Aorta (tissue), 5 donors: Measurements from ENCODE around the gene CENPA. TPM values are rescaled to one million over a fixed set of nuclear protein-coding genes. Genes with fewer than 3 reads are reported as not detected.
A peak's percentile ranks its signal among the peaks of the same experiment; 100 is the strongest.
"Not testable (repeated sequence)": the region's sequence is repeated elsewhere in the genome, so short reads cannot be mapped to it uniquely, and the experiment has no call there.

Source experiments
- ATAC-seq: fragments of 200-7000 bp; cut with Tn5 transposase; one replicate; pipeline ENCODE4 v1.9.1; 2022; ENCODE audit warnings: moderate library complexity; ENCODE audit not compliant: low FRiP score
- DNase-seq, 2 donors: peaks; one replicate each; pipeline ENCODE4 v3.0.0-alpha.2; 2020
- H3K27ac ChIP-seq, 2 donors: one replicate each; pipeline ENCODE4 v1.5.1; 2013; ENCODE audit warnings: low read length in 2 of 2, mild to moderate bottlenecking in 2 of 2, moderate library complexity in 2 of 2, control low read depth in 1 of 2, inconsistent platforms in 1 of 2, low read depth in 1 of 2
- H3K27me3 ChIP-seq, 2 donors: one replicate each; pipeline ENCODE4 v1.6.1; 2013; ENCODE audit warnings: control low read depth in 1 of 2, low read length in 1 of 2, mild to moderate bottlenecking in 1 of 2, moderate library complexity in 1 of 2; ENCODE audit not compliant: insufficient read depth in 2 of 2, control insufficient read depth in 1 of 2
- H3K36me3 ChIP-seq, 2 donors: one replicate each; pipeline ENCODE4 v1.6.1; 2013; ENCODE audit warnings: control low read depth in 1 of 2, low read length in 1 of 2, mild to moderate bottlenecking in 1 of 2; ENCODE audit not compliant: insufficient read depth in 2 of 2, control insufficient read depth in 1 of 2
- H3K4me1 ChIP-seq, 2 donors: one replicate each; pipeline ENCODE4 v1.6.1; 2013; ENCODE audit warnings: low read length in 2 of 2, control low read depth in 1 of 2, mild to moderate bottlenecking in 1 of 2, moderate library complexity in 1 of 2; ENCODE audit not compliant: insufficient read depth in 2 of 2, control insufficient read depth in 1 of 2
- H3K4me3 ChIP-seq, 2 donors: one replicate each; pipeline ENCODE4 v1.5.1; 2013; ENCODE audit warnings: low read length in 2 of 2, control low read depth in 1 of 2, mild to moderate bottlenecking in 1 of 2
- H3K9me3 ChIP-seq: one replicate; pipeline ENCODE4 v1.6.1; 2013; ENCODE audit warnings: mild to moderate bottlenecking, low read length; ENCODE audit not compliant: control insufficient read depth
- WGBS, 2 donors: extraction: QIAGEN DNeasy Blood & Tissue Kit; methylation state at CpG; one replicate each; pipeline ENCODE4 v1.1.7; 2013; 5-methylcytosine and 5-hydroxymethylcytosine counted together
- intact Hi-C, 2 donors: fragments of 100-400 bp; cut with DNase I; formaldehyde crosslinking; loops; one replicate each; pipeline versions ENCODE4 v1.14.2 to v1.15.0; 2022
- polyA plus RNA-seq, 2 donors: library from polyadenylated mRNA; stranded (reverse); fragments of 200-250 nt; gene quantifications; one replicate each; pipeline ENCODE4 v1.2.3, GENCODE V29; 2013
- total RNA-seq, 2 donors: library from RNA; stranded (reverse); fragmentation: NEBNext Ultra II Directional; extraction: Animal tissue kit (Norgen Biotek cat#: 25700); gene quantifications; one replicate each; pipeline ENCODE4 v1.2.1, GENCODE V29; 2021
- donor health status: healthy with polysubstance abuse.
- donor health status: Bipolar disorder and iron deficiency.
- donor health status: DM: no; HTN: no; CAD: no.
- donor health status: DM: no; HTN: no; CAD: no.
- donor health status: DM: yes; HTN: yes; CAD: no.

CENPA gene
- total and polyA plus RNA-seq, 4 donors, result 0.23 to 1.2 TPM; not detected in 2

- no peak for ATAC-seq
- intact Hi-C loops, result loop anchor here (1.0 kb wide), 1 partner anchor 139 kb away; no protein-coding TSS in a partner anchor
- Histone ChIP-seq H3K4me1 (no peaks in the 10 kb centered on the region), H3K4me3 (no peak overlapping the region), H3K27ac (no peak overlapping the region), H3K36me3 (no peaks in the 10 kb centered on the region), H3K9me3 (no peaks in the 10 kb centered on the region), H3K27me3 (no peaks in the 10 kb centered on the region)
- 83 to 89% methylated on average over 3 of the region's 3 CpGs for WGBS, 2 donors
- DNase-seq, result no peak
Observed at GRCh38 chr2:26744953-26745352, 40.9 kb upstream of the CENPA start.

GRCh38 chr2:26745609-26746327 lies 40.1 kb upstream of the CENPA start:
- H3K4me1 ChIP-seq, result no peaks in the 10 kb centered on the region
- WGBS, 2 donors, result 16 to 17% methylated on average over 9 of the region's 9 CpGs
- intact Hi-C loops, result loop anchor here (1.0 kb wide), 1 partner anchor 139 kb away; no protein-coding TSS in a partner anchor
- no peak overlapping the region for H3K27ac ChIP-seq
- H3K36me3 ChIP-seq, result no peaks in the 10 kb centered on the region
- no peaks in the 10 kb centered on the region for H3K9me3 ChIP-seq
- DNase-seq (peak; percentile 90 to 95), ATAC-seq (peak; percentile 86)
- no peak overlapping the region for H3K4me3 ChIP-seq
- H3K27me3 ChIP-seq, result no peaks in the 10 kb centered on the region

- WGBS, 2 donors, result 81 to 89% methylated on average over 3 of the region's 3 CpGs
- H3K27ac ChIP-seq, result no peak overlapping the region
- H3K27me3 ChIP-seq, result no peaks in the 10 kb centered on the region
- intact Hi-C loops, result no loop called here
- DNase-seq (no peak), ATAC-seq (no peak)
- H3K36me3 ChIP-seq, result no peaks in the 10 kb centered on the region
- H3K4me3 ChIP-seq, result no peak overlapping the region
- no peaks in the 10 kb centered on the region for H3K9me3 ChIP-seq
- H3K4me1 ChIP-seq, result no peaks in the 10 kb centered on the region
Observed at GRCh38 chr2:26746934-26747333, 38.9 kb upstream of the CENPA start.

GRCh38 chr2:26749787-26750420 lies 36.0 kb upstream of the CENPA start:
- ATAC-seq, intact Hi-C loops: not testable (repeated sequence)
- 74 to 79% methylated on average over 8 of the region's 8 CpGs for WGBS, 2 donors

GRCh38 chr2:26750467-26750866 lies 35.4 kb upstream of the CENPA start:
- DNase-seq, H3K9me3 ChIP-seq, H3K4me3 ChIP-seq, H3K27ac ChIP-seq, H3K36me3 ChIP-seq, ATAC-seq, H3K4me1 ChIP-seq, H3K27me3 ChIP-seq, intact Hi-C loops: not testable (repeated sequence)
- 87 to 88% methylated on average over 11 of the region's 11 CpGs for WGBS, 2 donors

More at GRCh38 chr2:26749787-26750420, 36.0 kb upstream of the CENPA start:
- H3K27ac ChIP-seq, H3K27me3 ChIP-seq, H3K36me3 ChIP-seq, H3K4me1 ChIP-seq, DNase-seq, H3K9me3 ChIP-seq, H3K4me3 ChIP-seq: not testable (repeated sequence)

- Histone ChIP-seq H3K9me3 (no peaks in the 10 kb centered on the region), H3K36me3 (no peaks in the 10 kb centered on the region)
- 81 to 84% methylated on average over 3 of the region's 3 CpGs for WGBS, 2 donors
Observed at GRCh38 chr2:26752656-26753055, 33.2 kb upstream of the CENPA start.

GRCh38 chr2:26754539-26754938 lies 31.3 kb upstream of the CENPA start:
- intact Hi-C loops, result no loop called here
- Histone ChIP-seq H3K9me3 (no peaks in the 10 kb centered on the region), H3K36me3 (no peaks in the 10 kb centered on the region), H3K27me3 (no peaks in the 10 kb centered on the region), H3K27ac (no peak overlapping the region), H3K4me3 (no peak overlapping the region), H3K4me1 (no peaks in the 10 kb centered on the region)
- ATAC-seq (no peak), DNase-seq (no peak)
- 94 to 96% methylated on average over 4 of the region's 4 CpGs for WGBS, 2 donors

More at GRCh38 chr2:26752656-26753055, 33.2 kb upstream of the CENPA start:
- ATAC-seq (no peak), DNase-seq (no peak)
- no peaks in the 10 kb centered on the region for H3K27me3 ChIP-seq
- no peak overlapping the region for H3K4me3 ChIP-seq
- intact Hi-C loops, result no loop called here
- H3K4me1 ChIP-seq, result no peaks in the 10 kb centered on the region
- no peak overlapping the region for H3K27ac ChIP-seq

- no peaks in the 10 kb centered on the region for H3K27me3 ChIP-seq
- H3K27ac ChIP-seq, result no peak overlapping the region
- no peak overlapping the region for H3K4me3 ChIP-seq
- no peaks in the 10 kb centered on the region for H3K4me1 ChIP-seq
- DNase-seq (no peak), ATAC-seq (no peak)
- no peaks in the 10 kb centered on the region for H3K36me3 ChIP-seq
- no peaks in the 10 kb centered on the region for H3K9me3 ChIP-seq
- WGBS, 2 donors, result 76 to 81% methylated on average over 4 of the region's 4 CpGs
- intact Hi-C loops, result no loop called here
Observed at GRCh38 chr2:26754972-26755670, 30.7 kb upstream of the CENPA start.
